ENCODE results near the gene SLC8A1.

The SLC8A1 gene

DNA sequence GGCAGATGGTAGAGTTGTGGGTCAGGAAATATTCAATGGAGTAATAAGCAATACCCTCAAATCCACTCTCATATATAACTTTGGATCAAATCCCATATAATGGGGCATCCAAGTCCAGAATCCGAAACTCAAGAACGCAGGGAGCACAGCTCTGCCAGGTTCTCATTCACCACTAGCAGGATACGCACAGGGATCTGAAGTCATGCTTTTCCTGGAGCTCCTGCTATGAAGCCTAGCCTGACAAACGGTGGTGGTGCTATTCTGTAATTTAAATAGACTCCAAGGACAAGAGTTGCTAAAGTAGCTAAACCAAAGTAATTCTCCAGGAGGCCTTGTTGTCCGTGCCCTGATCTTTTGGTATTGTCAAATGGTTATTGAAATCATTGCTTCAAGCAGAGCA is 264.8 kb downstream of the SLC8A1 start:
- TF ChIP-seq, protein P1, sequence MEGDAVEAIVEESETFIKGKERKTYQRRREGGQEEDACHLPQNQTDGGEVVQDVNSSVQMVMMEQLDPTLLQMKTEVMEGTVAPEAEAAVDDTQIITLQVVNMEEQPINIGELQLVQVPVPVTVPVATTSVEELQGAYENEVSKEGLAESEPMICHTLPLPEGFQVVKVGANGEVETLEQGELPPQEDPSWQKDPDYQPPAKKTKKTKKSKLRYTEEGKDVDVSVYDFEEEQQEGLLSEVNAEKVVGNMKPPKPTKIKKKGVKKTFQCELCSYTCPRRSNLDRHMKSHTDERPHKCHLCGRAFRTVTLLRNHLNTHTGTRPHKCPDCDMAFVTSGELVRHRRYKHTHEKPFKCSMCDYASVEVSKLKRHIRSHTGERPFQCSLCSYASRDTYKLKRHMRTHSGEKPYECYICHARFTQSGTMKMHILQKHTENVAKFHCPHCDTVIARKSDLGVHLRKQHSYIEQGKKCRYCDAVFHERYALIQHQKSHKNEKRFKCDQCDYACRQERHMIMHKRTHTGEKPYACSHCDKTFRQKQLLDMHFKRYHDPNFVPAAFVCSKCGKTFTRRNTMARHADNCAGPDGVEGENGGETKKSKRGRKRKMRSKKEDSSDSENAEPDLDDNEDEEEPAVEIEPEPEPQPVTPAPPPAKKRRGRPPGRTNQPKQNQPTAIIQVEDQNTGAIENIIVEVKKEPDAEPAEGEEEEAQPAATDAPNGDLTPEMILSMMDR (IDR thresholded peaks at IDR 0.05; ENCODE audit: insufficient read depth, low read length), result no peak
- TF ChIP-seq, protein P2, sequence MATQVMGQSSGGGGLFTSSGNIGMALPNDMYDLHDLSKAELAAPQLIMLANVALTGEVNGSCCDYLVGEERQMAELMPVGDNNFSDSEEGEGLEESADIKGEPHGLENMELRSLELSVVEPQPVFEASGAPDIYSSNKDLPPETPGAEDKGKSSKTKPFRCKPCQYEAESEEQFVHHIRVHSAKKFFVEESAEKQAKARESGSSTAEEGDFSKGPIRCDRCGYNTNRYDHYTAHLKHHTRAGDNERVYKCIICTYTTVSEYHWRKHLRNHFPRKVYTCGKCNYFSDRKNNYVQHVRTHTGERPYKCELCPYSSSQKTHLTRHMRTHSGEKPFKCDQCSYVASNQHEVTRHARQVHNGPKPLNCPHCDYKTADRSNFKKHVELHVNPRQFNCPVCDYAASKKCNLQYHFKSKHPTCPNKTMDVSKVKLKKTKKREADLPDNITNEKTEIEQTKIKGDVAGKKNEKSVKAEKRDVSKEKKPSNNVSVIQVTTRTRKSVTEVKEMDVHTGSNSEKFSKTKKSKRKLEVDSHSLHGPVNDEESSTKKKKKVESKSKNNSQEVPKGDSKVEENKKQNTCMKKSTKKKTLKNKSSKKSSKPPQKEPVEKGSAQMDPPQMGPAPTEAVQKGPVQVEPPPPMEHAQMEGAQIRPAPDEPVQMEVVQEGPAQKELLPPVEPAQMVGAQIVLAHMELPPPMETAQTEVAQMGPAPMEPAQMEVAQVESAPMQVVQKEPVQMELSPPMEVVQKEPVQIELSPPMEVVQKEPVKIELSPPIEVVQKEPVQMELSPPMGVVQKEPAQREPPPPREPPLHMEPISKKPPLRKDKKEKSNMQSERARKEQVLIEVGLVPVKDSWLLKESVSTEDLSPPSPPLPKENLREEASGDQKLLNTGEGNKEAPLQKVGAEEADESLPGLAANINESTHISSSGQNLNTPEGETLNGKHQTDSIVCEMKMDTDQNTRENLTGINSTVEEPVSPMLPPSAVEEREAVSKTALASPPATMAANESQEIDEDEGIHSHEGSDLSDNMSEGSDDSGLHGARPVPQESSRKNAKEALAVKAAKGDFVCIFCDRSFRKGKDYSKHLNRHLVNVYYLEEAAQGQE (IDR thresholded peaks at IDR 0.05; ENCODE audit: insufficient replicate concordance, low read depth), result no peak
- TF ChIP-seq GABPA (IDR thresholded peaks at IDR 0.05; ENCODE audit: low read depth), result no peak
- no peak for TF ChIP-seq SPI1 (IDR thresholded peaks at IDR 0.05; ENCODE audit: borderline replicate concordance, low read depth)
- TF ChIP-seq POLR2AphosphoS5 (IDR thresholded peaks at IDR 0.05; ENCODE audit: low read depth), result no peak
- no peak overlapping the region for H3K27ac ChIP-seq (replicated peaks)
- no peak for DNase-seq (ENCODE audit: low read depth in 1 of 2, low spot score in 1 of 2)
- H3K4me3 ChIP-seq (replicated peaks; ENCODE audit: insufficient read depth, low read length), result no peak overlapping the region
- H3K27me3 ChIP-seq (ENCODE audit: insufficient read depth, poor library complexity, severe bottlenecking), result no peaks in the 10 kb centered on the region

DNA sequence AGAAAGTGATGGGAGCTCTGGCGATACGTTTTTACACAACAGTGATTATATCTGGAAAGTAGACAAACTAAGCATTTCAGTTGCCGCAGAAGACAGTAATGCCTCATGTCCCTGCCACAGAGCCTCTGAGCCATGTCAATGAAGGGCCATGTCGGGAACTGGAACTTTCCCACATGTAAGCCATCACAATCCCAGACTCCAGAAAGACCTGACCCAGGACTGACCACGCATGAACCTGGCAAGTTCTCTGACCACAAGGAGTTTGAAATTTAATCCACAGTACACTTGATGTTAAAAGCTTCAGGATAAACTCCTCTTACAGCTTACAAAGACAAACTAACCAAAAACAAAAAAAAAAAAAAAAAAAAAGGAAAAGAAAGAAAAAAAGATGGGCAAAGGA is 267.3 kb downstream of the SLC8A1 start:
- H3K4me3 ChIP-seq (replicated peaks; ENCODE audit: insufficient read depth, low read length), result no peak overlapping the region
- H3K27me3 ChIP-seq (ENCODE audit: insufficient read depth, poor library complexity, severe bottlenecking), result no peaks in the 10 kb centered on the region
- DNase-seq (ENCODE audit: low read depth in 1 of 2, low spot score in 1 of 2), result no peak
- TF ChIP-seq, protein P2 (IDR thresholded peaks at IDR 0.05; ENCODE audit: insufficient replicate concordance, low read depth), result no peak
- TF ChIP-seq GABPA (IDR thresholded peaks at IDR 0.05; ENCODE audit: low read depth) (no peak), POLR2AphosphoS5 (IDR thresholded peaks at IDR 0.05; ENCODE audit: low read depth) (no peak), SPI1 (IDR thresholded peaks at IDR 0.05; ENCODE audit: borderline replicate concordance, low read depth) (no peak)
- TF ChIP-seq, protein P1 (IDR thresholded peaks at IDR 0.05; ENCODE audit: insufficient read depth, low read length), result no peak
- no peak overlapping the region for H3K27ac ChIP-seq (replicated peaks)

DNA sequence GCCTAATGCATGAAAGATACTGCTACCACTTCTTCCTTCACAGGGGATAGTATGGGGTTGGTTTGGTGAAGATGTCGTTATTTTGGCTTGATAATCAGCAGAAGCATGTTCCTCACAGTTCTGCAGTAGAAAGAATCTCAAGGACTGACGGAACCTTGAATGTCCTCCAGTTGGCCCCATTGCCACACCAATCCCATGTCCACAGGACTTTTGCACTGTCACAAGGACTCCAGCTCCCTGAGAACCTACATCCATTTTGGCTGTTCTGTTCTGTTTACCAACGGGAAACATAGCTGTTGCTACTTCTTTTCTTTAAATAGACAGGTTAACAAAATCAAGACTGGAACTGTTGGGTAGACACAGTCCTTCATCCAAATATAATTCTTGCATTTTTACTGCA is 270.0 kb downstream of the SLC8A1 start:
- TF ChIP-seq POLR2AphosphoS5 (IDR thresholded peaks at IDR 0.05; ENCODE audit: low read depth), result no peak
- TF ChIP-seq GABPA (IDR thresholded peaks at IDR 0.05; ENCODE audit: low read depth), result no peak
- TF ChIP-seq, protein P1 (IDR thresholded peaks at IDR 0.05; ENCODE audit: insufficient read depth, low read length), result no peak
- TF ChIP-seq, protein P2 (IDR thresholded peaks at IDR 0.05; ENCODE audit: insufficient replicate concordance, low read depth), result no peak
- no peak for TF ChIP-seq SPI1 (IDR thresholded peaks at IDR 0.05; ENCODE audit: borderline replicate concordance, low read depth)
- H3K27ac ChIP-seq (replicated peaks), result no peak overlapping the region
- DNase-seq (ENCODE audit: low read depth in 1 of 2, low spot score in 1 of 2), result no peak
- no peaks in the 10 kb centered on the region for H3K27me3 ChIP-seq (ENCODE audit: insufficient read depth, poor library complexity, severe bottlenecking)
- H3K4me3 ChIP-seq (replicated peaks; ENCODE audit: insufficient read depth, low read length), result no peak overlapping the region

Measured in HL-60 (cell line).